CD8-positive, alpha-beta memory T cell (primary cell): ENCODE measurements around the gene COPB1. TPM values are rescaled to one million over a fixed set of nuclear protein-coding genes. Genes with fewer than 3 reads are reported as not detected.

Source experiments
- CTCF ChIA-PET: fragments of 350-600 bp; sonication (Branson Sonifier 250); formaldehyde crosslinking; loops from one replicate; lab custom pipeline; 2021; ENCODE audit warnings: antibody characterized with exemption; lab: Charles Lee
- POLR2A ChIA-PET: fragments of 350-600 bp; sonication (Branson Sonifier 250); formaldehyde crosslinking; loops from one replicate; lab custom pipeline; 2021; ENCODE audit warnings: antibody characterized with exemption; lab: Charles Lee
- DNase-seq, 5 donors: peaks; one replicate each; pipeline versions ENCODE4 v3.0.0 to v3.0.0-alpha.2; 2020 to 2022; ENCODE audit warnings: mixed read lengths in 1 of 5
- H3K27ac ChIP-seq: one replicate; pipeline ENCODE4 v1.7.0; 2013; ENCODE audit warnings: low read depth, mild to moderate bottlenecking, low read length, moderate library complexity
- H3K27me3 ChIP-seq: 2 replicates; pipeline ENCODE4 v1.7.0; 2013; ENCODE audit warnings: low read length, mild to moderate bottlenecking; ENCODE audit not compliant: insufficient read depth, poor library complexity, severe bottlenecking
- H3K36me3 ChIP-seq: 2 replicates; pipeline ENCODE4 v1.7.0; 2013; ENCODE audit warnings: mild to moderate bottlenecking, low read length, moderate library complexity; ENCODE audit not compliant: insufficient read depth
- H3K4me1 ChIP-seq: 2 replicates; pipeline ENCODE4 v1.7.0; 2013; ENCODE audit warnings: mild to moderate bottlenecking, low read length, moderate library complexity; ENCODE audit not compliant: insufficient read depth
- H3K4me3 ChIP-seq: 2 replicates; pipeline ENCODE4 v1.7.0; 2013; ENCODE audit warnings: mild to moderate bottlenecking, low read length
- H3K9me3 ChIP-seq: 2 replicates; pipeline ENCODE4 v1.7.0; 2013; ENCODE audit warnings: mild to moderate bottlenecking, low read length
- H3K27ac Mint-ChIP-seq, 8 donors: one replicate each; pipeline ENCODE4 v1.8.0; 2020 to 2021; ENCODE audit warnings: mixed read lengths in 8 of 8, mild to moderate bottlenecking in 6 of 8, inconsistent platforms in 3 of 8, moderate library complexity in 3 of 8
- H3K27me3 Mint-ChIP-seq, 2 donors: one replicate each; pipeline ENCODE4 v1.8.0; 2020 to 2021; ENCODE audit warnings: mixed read lengths in 2 of 2, mild to moderate bottlenecking in 1 of 2, moderate library complexity in 1 of 2
- H3K36me3 Mint-ChIP-seq, 3 donors: one replicate each; pipeline ENCODE4 v1.8.0; 2020 to 2021; ENCODE audit warnings: mixed read lengths in 3 of 3, inconsistent platforms in 1 of 3, mild to moderate bottlenecking in 1 of 3
- H3K4me1 Mint-ChIP-seq, 3 donors: one replicate each; pipeline ENCODE4 v1.8.0; 2020 to 2021; ENCODE audit warnings: mixed read lengths in 3 of 3, inconsistent platforms in 1 of 3, mild to moderate bottlenecking in 1 of 3
- H3K4me3 Mint-ChIP-seq, 7 donors: one replicate each; pipeline ENCODE4 v1.8.0; 2020 to 2021; ENCODE audit warnings: mixed read lengths in 7 of 7, mild to moderate bottlenecking in 6 of 7, moderate library complexity in 4 of 7, inconsistent platforms in 2 of 7
- H3K9me3 Mint-ChIP-seq, 5 donors: one replicate each; pipeline ENCODE4 v1.8.0; 2020 to 2022; ENCODE audit warnings: mixed read lengths in 5 of 5, mild to moderate bottlenecking in 3 of 5, moderate library complexity in 2 of 5, inconsistent platforms in 1 of 5
- polyA plus RNA-seq: library from polyadenylated mRNA; unstranded; fragments of 300-500 nt; fragmentation: Illumina TruSeq; gene quantifications from one replicate; pipeline ENCODE4 v1.2.3, GENCODE V29; 2021
- total RNA-seq, 2 experiments: library from RNA; stranded (reverse); gene quantifications; one replicate each; pipeline ENCODE4 v1.2.3, GENCODE V29; 2021

Gene COPB1, protein sequence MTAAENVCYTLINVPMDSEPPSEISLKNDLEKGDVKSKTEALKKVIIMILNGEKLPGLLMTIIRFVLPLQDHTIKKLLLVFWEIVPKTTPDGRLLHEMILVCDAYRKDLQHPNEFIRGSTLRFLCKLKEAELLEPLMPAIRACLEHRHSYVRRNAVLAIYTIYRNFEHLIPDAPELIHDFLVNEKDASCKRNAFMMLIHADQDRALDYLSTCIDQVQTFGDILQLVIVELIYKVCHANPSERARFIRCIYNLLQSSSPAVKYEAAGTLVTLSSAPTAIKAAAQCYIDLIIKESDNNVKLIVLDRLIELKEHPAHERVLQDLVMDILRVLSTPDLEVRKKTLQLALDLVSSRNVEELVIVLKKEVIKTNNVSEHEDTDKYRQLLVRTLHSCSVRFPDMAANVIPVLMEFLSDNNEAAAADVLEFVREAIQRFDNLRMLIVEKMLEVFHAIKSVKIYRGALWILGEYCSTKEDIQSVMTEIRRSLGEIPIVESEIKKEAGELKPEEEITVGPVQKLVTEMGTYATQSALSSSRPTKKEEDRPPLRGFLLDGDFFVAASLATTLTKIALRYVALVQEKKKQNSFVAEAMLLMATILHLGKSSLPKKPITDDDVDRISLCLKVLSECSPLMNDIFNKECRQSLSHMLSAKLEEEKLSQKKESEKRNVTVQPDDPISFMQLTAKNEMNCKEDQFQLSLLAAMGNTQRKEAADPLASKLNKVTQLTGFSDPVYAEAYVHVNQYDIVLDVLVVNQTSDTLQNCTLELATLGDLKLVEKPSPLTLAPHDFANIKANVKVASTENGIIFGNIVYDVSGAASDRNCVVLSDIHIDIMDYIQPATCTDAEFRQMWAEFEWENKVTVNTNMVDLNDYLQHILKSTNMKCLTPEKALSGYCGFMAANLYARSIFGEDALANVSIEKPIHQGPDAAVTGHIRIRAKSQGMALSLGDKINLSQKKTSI
- total RNA-seq (100 to 1,000 TPM; 104 to 111 TPM), polyA plus RNA-seq (76.4 TPM)

GRCh38 chr11:14499560-14500180, at the start of gene COPB1:
TSS of gene COPB1 (minus strand) at chr11:14499811. CDS start at chr11:14498928, 883 bp downstream.
- ChIA-PET CTCF (interaction anchor here (0.7 to 2.5 kb wide), 5 partner anchors 16 to 408 kb away, joined by 3 to 12 read pairs (median 7); partner anchors contain the start of gene PDE3B), POLR2A (interaction anchor here (0.9 to 2.0 kb wide), 3 partner anchors 21 to 392 kb away, joined by 3 to 13 read pairs (median 6); partner anchors contain the start of genes CYP2R1, PDE3B and PSMA1)
- Mint-ChIP-seq H3K27ac (peak within 1 kb of the TSS; percentile 96 to 100 (median 98)), H3K4me3 (peak within 1 kb of the TSS; percentile 90 to 99 (median 95)), H3K9me3 (no peaks in the 10 kb centered on the region), H3K36me3 (peaks cover 14 to 62% (median 22%) of the 10 kb centered on the region in 3 donors), H3K4me1 (peaks cover 45 to 56% (median 53%) of the 10 kb centered on the region in 3 donors), H3K27me3 (no peaks in the 10 kb centered on the region)
- Histone ChIP-seq H3K4me1 (peaks cover 21% of the 10 kb centered on the region), H3K4me3 (peak within 1 kb of the TSS; percentile 93), H3K27ac (peak within 1 kb of the TSS; percentile 81), H3K36me3 (peaks cover 13% of the 10 kb centered on the region), H3K27me3 (no peaks in the 10 kb centered on the region), H3K9me3 (no peaks in the 10 kb centered on the region)
- peak; percentile 88 to 95 (median 93) for DNase-seq

- Mint-ChIP-seq H3K9me3 (no peaks in the 10 kb centered on the region), H3K27ac (peak overlapping the region in 3 of 8 donors; percentile 17 to 37 (median 28)), H3K4me3 (no peak overlapping the region), H3K4me1 (peaks cover 6 to 20% (median 14%) of the 10 kb centered on the region in 3 donors), H3K36me3 (peaks cover 4 to 14% (median 9%) of the 10 kb centered on the region in 3 donors), H3K27me3 (peaks cover 0 to 1% of the 10 kb centered on the region in 2 donors)
- H3K27ac ChIP-seq, result no peak overlapping the region
- H3K4me3 ChIP-seq, result no peak overlapping the region
- ChIA-PET CTCF (interaction anchor here (2.2 kb wide), 1 partner anchor 360 kb away, joined by 8 read pairs; no protein-coding TSS in a partner anchor), POLR2A (no interaction called here)
- H3K36me3 ChIP-seq, result no peaks in the 10 kb centered on the region
- no peaks in the 10 kb centered on the region for H3K4me1 ChIP-seq
- no peaks in the 10 kb centered on the region for H3K9me3 ChIP-seq
- DNase-seq, result no peak
- H3K27me3 ChIP-seq, result no peaks in the 10 kb centered on the region
Measured at GRCh38 chr11:14547440-14547839, 47.8 kb upstream of the COPB1 start.

GRCh38 chr11:14546672-14547071, 47.1 kb upstream of the COPB1 start:
- CTCF ChIA-PET, result interaction anchor here (2.2 kb wide), 1 partner anchor 361 kb away, joined by 8 read pairs; no protein-coding TSS in a partner anchor
- POLR2A ChIA-PET, result no interaction called here
- Histone ChIP-seq H3K4me3 (no peak overlapping the region), H3K27ac (no peak overlapping the region), H3K9me3 (no peaks in the 10 kb centered on the region), H3K27me3 (no peaks in the 10 kb centered on the region), H3K4me1 (no peaks in the 10 kb centered on the region), H3K36me3 (no peaks in the 10 kb centered on the region)
- no peak overlapping the region for H3K4me3 Mint-ChIP-seq
- H3K27ac Mint-ChIP-seq, result no peak overlapping the region
- peaks cover 6 to 20% (median 14%) of the 10 kb centered on the region in 3 donors for H3K4me1 Mint-ChIP-seq
- H3K9me3 Mint-ChIP-seq, result no peaks in the 10 kb centered on the region
- peaks cover 4 to 12% (median 9%) of the 10 kb centered on the region in 3 donors for H3K36me3 Mint-ChIP-seq
- peaks cover 0 to 1% of the 10 kb centered on the region in 2 donors for H3K27me3 Mint-ChIP-seq
- no peak for DNase-seq

DNA sequence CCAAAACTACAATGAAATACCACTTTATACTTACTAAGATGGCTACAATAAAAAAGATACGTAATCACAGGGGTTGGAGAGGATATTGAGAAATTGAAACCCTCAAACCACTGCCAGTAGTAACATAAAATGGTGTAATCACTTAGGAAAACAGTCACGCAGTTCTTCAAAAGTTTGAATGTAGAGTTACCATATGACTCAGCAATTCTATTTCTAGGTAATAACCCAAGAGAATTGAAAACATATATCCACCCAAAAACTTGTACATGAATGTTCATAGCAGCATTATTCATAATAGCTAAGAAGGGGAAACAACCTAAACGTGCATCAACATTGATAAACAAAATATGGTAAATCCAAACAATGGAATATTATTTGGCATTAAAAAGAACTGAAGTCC, 45.0 kb upstream of the COPB1 start:
- Mint-ChIP-seq H3K36me3 (peaks cover under 1 to 4% (median 4%) of the 10 kb centered on the region in 3 donors), H3K27ac (peak overlapping the region in 1 of 8 donors; percentile 11), H3K4me3 (no peak overlapping the region), H3K27me3 (no peaks in the 10 kb centered on the region), H3K4me1 (peaks cover 6 to 34% (median 24%) of the 10 kb centered on the region in 3 donors), H3K9me3 (no peaks in the 10 kb centered on the region)
- ChIA-PET POLR2A (interaction anchor here (1.5 kb wide), 1 partner anchor 34 kb away, joined by 3 read pairs; no protein-coding TSS in a partner anchor), CTCF (no interaction called here)
- no peaks in the 10 kb centered on the region for H3K36me3 ChIP-seq
- no peaks in the 10 kb centered on the region for H3K27me3 ChIP-seq
- H3K4me1 ChIP-seq, result no peaks in the 10 kb centered on the region
- H3K27ac ChIP-seq, result no peak overlapping the region
- no peak for DNase-seq
- H3K9me3 ChIP-seq, result no peaks in the 10 kb centered on the region
- no peak overlapping the region for H3K4me3 ChIP-seq

DNA sequence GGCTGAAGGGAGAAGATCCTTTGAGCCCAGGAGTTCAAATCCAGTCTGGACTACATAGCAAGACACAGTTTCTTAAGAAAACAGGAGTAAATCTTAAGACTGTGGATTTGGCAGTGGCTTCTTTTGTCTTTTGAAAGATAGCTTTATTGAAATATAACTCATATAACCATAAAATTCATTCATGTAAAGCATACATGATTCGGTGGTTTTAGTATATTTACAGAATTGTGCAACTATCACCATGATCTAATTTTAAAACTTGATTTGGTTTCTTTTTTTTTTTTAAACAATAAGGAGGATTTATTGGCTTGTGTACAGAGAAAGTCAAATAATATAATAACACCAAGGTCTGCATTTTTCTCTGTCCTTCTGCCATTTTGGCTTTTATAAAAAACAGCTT, 43.6 kb upstream of the COPB1 start:
- Mint-ChIP-seq H3K36me3 (peaks cover 0 to 4% (median 3%) of the 10 kb centered on the region in 3 donors), H3K4me3 (no peak overlapping the region), H3K27me3 (no peaks in the 10 kb centered on the region), H3K9me3 (no peaks in the 10 kb centered on the region), H3K27ac (no peak overlapping the region), H3K4me1 (peaks cover 9 to 34% (median 30%) of the 10 kb centered on the region in 3 donors)
- CTCF ChIA-PET, result interaction anchor here (2.7 to 4.3 kb wide), 2 partner anchors 101 to 365 kb away, joined by 7 to 18 read pairs; partner anchors contain the start of gene PDE3B
- POLR2A ChIA-PET, result interaction anchor here (0.7 kb wide), 1 partner anchor 64 kb away, joined by 4 read pairs; no protein-coding TSS in a partner anchor
- DNase-seq, result no peak
- H3K36me3 ChIP-seq, result no peaks in the 10 kb centered on the region
- no peaks in the 10 kb centered on the region for H3K27me3 ChIP-seq
- H3K9me3 ChIP-seq, result no peaks in the 10 kb centered on the region
- H3K4me3 ChIP-seq, result no peak overlapping the region
- H3K4me1 ChIP-seq, result no peaks in the 10 kb centered on the region
- no peak overlapping the region for H3K27ac ChIP-seq

DNA sequence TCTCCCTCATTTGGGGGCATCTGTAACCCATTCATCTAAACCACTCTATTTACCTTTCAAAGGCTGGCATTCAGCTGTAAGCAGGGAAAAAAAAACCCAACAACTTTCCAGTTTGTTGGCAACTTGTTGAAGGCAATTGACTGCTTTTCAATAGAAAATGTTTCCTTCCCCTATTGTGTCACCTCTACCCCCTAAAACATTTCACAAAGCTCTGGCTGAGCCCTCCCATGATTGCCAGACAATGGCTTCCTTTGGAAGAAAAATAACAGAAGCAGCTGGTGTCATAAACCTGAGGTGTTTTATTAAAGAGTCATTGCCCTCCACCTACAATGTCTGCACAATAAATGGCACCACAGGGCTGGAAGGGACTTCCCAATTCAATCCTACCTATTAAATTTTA, 42.7 kb upstream of the COPB1 start:
- Histone ChIP-seq H3K27ac (no peak overlapping the region), H3K9me3 (no peaks in the 10 kb centered on the region), H3K4me1 (no peaks in the 10 kb centered on the region), H3K4me3 (no peak overlapping the region), H3K27me3 (no peaks in the 10 kb centered on the region), H3K36me3 (no peaks in the 10 kb centered on the region)
- peaks cover 0 to 4% (median 3%) of the 10 kb centered on the region in 3 donors for H3K36me3 Mint-ChIP-seq
- no peaks in the 10 kb centered on the region for H3K27me3 Mint-ChIP-seq
- H3K4me3 Mint-ChIP-seq, result no peak overlapping the region
- ChIA-PET CTCF (interaction anchor here (2.1 to 4.3 kb wide), 3 partner anchors 37 to 366 kb away, joined by 6 to 18 read pairs (median 7); partner anchors contain the start of gene PDE3B), POLR2A (interaction anchor here (0.6 kb wide), 1 partner anchor 56 kb away, joined by 3 read pairs; no protein-coding TSS in a partner anchor)
- peaks cover 15 to 42% (median 37%) of the 10 kb centered on the region in 3 donors for H3K4me1 Mint-ChIP-seq
- H3K9me3 Mint-ChIP-seq, result no peaks in the 10 kb centered on the region
- peak overlapping the region in 2 of 8 donors; percentile 40 to 61 for H3K27ac Mint-ChIP-seq
- no peak for DNase-seq
